GM12875 (cell line): ENCODE measurements around the gene SOX6.

Experiments
- H3K4me3 ChIP-seq: one replicate; pipeline ENCODE4 v1.5.1; 2011; ENCODE audit warnings: low read depth, low read length, control low read depth
- TF ChIP-seq, protein P1 (sequence below): IDR thresholded peaks from 2 replicates; pipeline ENCODE4 v1.5.1; 2011; ENCODE audit warnings: low read depth, mild to moderate bottlenecking, control low read depth, inconsistent platforms, low read length, moderate library complexity, borderline replicate concordance; ENCODE audit not compliant: insufficient read depth

SOX6 gene

DNA sequence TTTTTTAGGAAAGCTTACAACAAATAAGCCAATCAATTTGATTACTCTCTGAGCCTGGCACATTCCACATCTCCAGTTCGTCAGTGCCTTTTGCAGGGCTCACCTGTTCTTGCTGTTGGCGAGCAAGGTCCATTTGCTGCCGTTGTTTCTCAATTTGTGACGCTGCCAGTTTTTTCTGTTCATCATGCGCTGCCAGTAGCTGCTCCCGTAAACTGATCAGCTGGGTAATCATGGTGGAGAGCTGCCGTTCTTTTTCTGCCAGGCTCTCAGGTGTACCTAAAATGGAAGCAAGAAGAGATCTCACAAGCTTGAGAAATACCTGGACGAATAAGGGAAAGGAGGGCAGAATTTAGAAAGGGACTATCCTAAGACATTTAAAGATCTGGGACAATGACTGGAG, 169.7 kb downstream of the SOX6 start:
- no peak overlapping the region for H3K4me3 ChIP-seq
- TF ChIP-seq, protein P1, sequence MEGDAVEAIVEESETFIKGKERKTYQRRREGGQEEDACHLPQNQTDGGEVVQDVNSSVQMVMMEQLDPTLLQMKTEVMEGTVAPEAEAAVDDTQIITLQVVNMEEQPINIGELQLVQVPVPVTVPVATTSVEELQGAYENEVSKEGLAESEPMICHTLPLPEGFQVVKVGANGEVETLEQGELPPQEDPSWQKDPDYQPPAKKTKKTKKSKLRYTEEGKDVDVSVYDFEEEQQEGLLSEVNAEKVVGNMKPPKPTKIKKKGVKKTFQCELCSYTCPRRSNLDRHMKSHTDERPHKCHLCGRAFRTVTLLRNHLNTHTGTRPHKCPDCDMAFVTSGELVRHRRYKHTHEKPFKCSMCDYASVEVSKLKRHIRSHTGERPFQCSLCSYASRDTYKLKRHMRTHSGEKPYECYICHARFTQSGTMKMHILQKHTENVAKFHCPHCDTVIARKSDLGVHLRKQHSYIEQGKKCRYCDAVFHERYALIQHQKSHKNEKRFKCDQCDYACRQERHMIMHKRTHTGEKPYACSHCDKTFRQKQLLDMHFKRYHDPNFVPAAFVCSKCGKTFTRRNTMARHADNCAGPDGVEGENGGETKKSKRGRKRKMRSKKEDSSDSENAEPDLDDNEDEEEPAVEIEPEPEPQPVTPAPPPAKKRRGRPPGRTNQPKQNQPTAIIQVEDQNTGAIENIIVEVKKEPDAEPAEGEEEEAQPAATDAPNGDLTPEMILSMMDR: no peak

DNA sequence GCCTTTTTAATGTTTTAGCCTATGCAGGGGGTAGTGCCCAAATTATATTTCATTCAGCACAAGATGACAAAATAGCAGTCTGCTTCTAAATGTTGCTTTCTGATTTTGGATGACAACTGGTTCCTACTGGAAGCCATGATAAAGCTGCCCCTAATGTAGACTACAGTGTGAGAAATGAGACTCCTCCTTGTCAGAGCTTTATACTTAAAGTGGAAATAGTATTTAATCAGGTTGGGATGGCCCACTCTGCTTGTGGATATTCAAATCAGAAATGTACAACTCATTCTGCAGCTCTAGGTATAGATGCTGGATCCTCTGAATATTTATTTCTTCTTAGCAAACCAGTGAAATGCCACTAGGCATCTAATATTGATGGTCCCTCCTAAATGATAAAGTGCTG, 171.3 kb downstream of the SOX6 start:
- TF ChIP-seq, protein P1: no peak
- no peak overlapping the region for H3K4me3 ChIP-seq

DNA sequence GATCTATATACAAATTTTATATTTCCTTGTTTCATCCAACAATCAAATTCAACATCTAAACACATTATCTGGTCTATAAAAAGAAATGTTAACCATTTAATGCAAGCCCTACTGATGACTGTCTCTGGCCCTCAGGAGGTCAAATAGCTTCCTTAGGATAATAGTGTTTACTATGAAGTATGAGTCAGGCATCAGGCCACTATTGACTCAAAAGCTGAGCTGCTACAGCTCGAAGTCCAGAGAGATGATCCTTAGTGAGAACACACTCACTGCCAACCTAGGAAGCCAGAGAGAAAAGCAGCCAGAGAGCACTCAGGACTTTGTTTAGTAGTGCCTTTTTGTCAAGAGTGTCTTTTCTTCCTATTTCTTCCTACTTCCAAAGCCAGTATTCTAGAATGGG, 171.8 kb downstream of the SOX6 start:
- TF ChIP-seq, protein P1: no peak
- no peak overlapping the region for H3K4me3 ChIP-seq

DNA sequence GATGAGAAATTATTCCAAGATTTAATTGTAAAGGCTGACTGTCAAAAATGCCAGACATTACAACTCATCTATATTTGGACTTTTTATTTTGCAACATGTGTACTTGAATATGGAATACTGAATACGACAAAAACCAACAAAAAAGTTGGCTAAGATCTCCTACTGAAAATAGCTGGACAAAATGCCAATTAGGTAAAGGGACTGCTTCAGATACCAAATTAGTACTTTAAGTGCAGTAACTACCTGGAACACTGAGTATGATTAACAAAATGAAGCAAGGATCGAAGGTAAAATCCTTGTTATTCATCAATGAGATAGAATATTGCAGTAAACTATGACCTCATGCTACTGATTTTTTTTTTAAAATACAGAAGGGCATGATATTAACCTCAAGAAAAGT, 173.8 kb downstream of the SOX6 start:
- TF ChIP-seq, protein P1: no peak
- H3K4me3 ChIP-seq: no peak overlapping the region

DNA sequence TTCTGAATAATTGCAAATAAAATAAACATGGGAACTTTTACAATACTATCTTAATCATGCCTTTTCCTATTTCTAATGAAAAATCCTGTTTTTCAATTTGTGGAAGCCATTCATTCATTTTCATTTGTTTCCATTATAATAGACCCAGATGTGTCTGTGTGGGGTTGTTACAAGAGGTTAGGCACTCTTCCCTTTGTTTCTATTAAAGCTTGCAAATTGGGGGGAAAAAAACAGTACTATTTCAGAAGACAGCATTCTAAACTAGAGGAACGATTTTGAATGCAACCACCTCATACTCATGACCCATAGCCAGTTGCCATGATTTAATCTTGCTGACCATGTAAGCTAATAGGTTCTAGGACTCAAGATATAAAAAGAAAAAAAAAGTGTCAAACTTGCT, 175.5 kb downstream of the SOX6 start:
- H3K4me3 ChIP-seq: no peak overlapping the region
- TF ChIP-seq, protein P1: no peak

DNA sequence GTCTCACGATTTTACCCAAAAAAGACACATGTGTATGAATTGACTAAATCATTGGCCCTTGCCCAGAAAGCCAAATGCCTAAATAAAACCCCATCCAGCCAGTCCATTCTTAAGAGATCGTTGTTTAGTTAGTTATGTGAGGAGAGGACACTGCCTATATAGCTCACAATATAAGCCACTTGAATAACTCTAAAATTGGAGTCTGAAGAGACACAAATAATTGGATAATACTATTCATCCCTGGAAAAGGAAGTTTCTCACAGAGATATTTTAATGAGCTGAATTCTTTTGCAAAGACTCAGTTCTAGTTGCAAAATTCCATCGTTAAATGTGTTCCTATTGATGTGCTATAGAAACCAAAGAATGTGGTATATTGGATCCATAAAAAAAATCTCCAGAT, 176.7 kb downstream of the SOX6 start:
- TF ChIP-seq, protein P1: no peak
- H3K4me3 ChIP-seq: no peak overlapping the region

DNA sequence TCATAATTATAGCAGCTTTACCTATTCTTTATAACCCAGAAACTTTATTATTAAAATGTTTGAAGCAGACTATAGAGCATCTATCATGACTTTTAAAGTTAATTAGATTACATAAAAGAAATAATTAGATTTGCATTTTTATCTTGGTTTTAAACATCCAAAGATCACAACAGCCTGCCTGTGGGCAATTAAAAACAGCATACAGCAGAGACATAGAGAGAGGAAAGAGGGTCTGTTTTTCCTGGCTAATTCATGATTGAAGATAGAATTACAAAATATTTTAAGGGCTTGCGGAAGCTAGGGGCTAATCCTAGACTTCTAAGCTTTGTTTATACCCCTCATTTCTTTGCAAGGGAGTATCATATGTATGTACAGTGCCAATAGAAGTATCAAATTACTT, 178.1 kb downstream of the SOX6 start:
- TF ChIP-seq, protein P1: no peak
- H3K4me3 ChIP-seq: no peak overlapping the region
